OCI-LY1 (cell line): ENCODE measurements around the gene SLIT3.

Experiments
- H2AFZ ChIP-seq: fragments of 200-600 bp; sonication (generic), shearing (Covaris generic); 2 replicates; pipeline ENCODE4 v1.6.0; 2014; ENCODE audit warnings: antibody characterized with exemption, mild to moderate bottlenecking, low read length
- H3F3A ChIP-seq: fragments of 200-600 bp; sonication (generic), shearing (Covaris generic); 2 replicates; pipeline ENCODE4 v1.6.0; 2014; ENCODE audit warnings: mild to moderate bottlenecking, antibody characterized with exemption, low read length, moderate library complexity; ENCODE audit not compliant: insufficient read depth
- H3K27ac ChIP-seq: fragments of 200-600 bp; sonication (generic); 2 replicates; pipeline ENCODE4 v1.5.1; 2014; ENCODE audit warnings: low read length, mixed run types, mild to moderate bottlenecking, low read depth; ENCODE audit not compliant: poor library complexity, severe bottlenecking
- H3K27me3 ChIP-seq: fragments of 200-600 bp; sonication (generic); 2 replicates; pipeline ENCODE4 v1.6.0; 2014; ENCODE audit warnings: antibody characterized with exemption, mild to moderate bottlenecking, low read length, moderate library complexity; ENCODE audit not compliant: insufficient read depth
- H3K36me3 ChIP-seq: fragments of 200-600 bp; sonication (generic); 2 replicates; pipeline ENCODE4 v1.6.1; 2014; ENCODE audit warnings: mild to moderate bottlenecking, antibody characterized with exemption, low read length, moderate library complexity, mixed read lengths; ENCODE audit not compliant: insufficient read depth
- H3K4me1 ChIP-seq: fragments of 200-600 bp; sonication (generic); 2 replicates; pipeline ENCODE4 v1.5.1; 2014; ENCODE audit warnings: mild to moderate bottlenecking, low read length, moderate library complexity; ENCODE audit not compliant: insufficient read depth, severe bottlenecking
- H3K4me2 ChIP-seq: fragments of 200-600 bp; sonication (generic), shearing (Covaris generic); 2 replicates; pipeline ENCODE4 v1.6.1; 2014; ENCODE audit warnings: low read length
- H3K4me3 ChIP-seq: fragments of 200-600 bp; sonication (generic); 2 replicates; pipeline ENCODE4 v1.5.1; 2014; ENCODE audit warnings: low read length, low read depth, mild to moderate bottlenecking, mixed read lengths; ENCODE audit not compliant: poor library complexity, severe bottlenecking
- H3K79me2 ChIP-seq: fragments of 200-600 bp; shearing (Covaris generic); 2 replicates; pipeline ENCODE4 v1.6.1; 2016; ENCODE audit warnings: mixed run types, low read length, mixed read lengths; ENCODE audit not compliant: insufficient read depth
- H3K9ac ChIP-seq: fragments of 200-600 bp; sonication (generic), shearing (Covaris generic); 2 replicates; pipeline ENCODE4 v1.6.1; 2014; ENCODE audit warnings: mild to moderate bottlenecking, low read length, mixed read lengths
- H3K9me2 ChIP-seq: fragments of 200-600 bp; sonication (generic), shearing (Covaris generic); 2 replicates; pipeline ENCODE4 v1.6.1; 2014; ENCODE audit warnings: low read depth, mild to moderate bottlenecking, low read length, mixed read lengths
- H3K9me3 ChIP-seq: fragments of 200-600 bp; shearing (Covaris generic); 2 replicates; pipeline ENCODE4 v1.6.1; 2014; ENCODE audit warnings: low read length, mixed read lengths
- H4K20me1 ChIP-seq: fragments of 200-600 bp; sonication (generic), shearing (Covaris generic); 2 replicates; pipeline ENCODE4 v1.6.0; 2016; ENCODE audit warnings: mild to moderate bottlenecking, low read length; ENCODE audit not compliant: insufficient read depth
- EZH2 ChIP-seq: fragments of 200-600 bp; sonication (generic), shearing (Covaris generic); IDR thresholded peaks from 2 replicates; pipeline ENCODE4 v1.8.0; 2017; ENCODE audit warnings: borderline replicate concordance, mixed run types, mild to moderate bottlenecking, antibody characterized with exemption, low read length, moderate library complexity, mixed read lengths
- TF ChIP-seq, protein P1 (sequence below): fragments of 200-600 bp; sonication (generic), shearing (Covaris generic); IDR thresholded peaks from 2 replicates; pipeline ENCODE4 v1.5.1; 2017; ENCODE audit warnings: mild to moderate bottlenecking, antibody characterized with exemption, low read length, moderate library complexity, mixed read lengths

SLIT3 gene

GRCh38 chr5:169176709-169177694, 123.9 kb downstream of the SLIT3 start:
- Histone ChIP-seq H3K4me1 (no peaks in the 10 kb centered on the region), H3K27ac (no peak overlapping the region), H3K27me3 (no peaks in the 10 kb centered on the region), H3K36me3 (no peaks in the 10 kb centered on the region), H3K4me2 (no peak overlapping the region), H3K4me3 (no peak overlapping the region), H3K9me2 (no peaks in the 10 kb centered on the region), H3K9me3 (no peaks in the 10 kb centered on the region), H3K9ac (no peak overlapping the region), H4K20me1 (no peaks in the 10 kb centered on the region), H2AFZ (no peak overlapping the region), H3F3A (no peaks in the 10 kb centered on the region), H3K79me2 (no peaks in the 10 kb centered on the region)
- TF ChIP-seq, protein P1, sequence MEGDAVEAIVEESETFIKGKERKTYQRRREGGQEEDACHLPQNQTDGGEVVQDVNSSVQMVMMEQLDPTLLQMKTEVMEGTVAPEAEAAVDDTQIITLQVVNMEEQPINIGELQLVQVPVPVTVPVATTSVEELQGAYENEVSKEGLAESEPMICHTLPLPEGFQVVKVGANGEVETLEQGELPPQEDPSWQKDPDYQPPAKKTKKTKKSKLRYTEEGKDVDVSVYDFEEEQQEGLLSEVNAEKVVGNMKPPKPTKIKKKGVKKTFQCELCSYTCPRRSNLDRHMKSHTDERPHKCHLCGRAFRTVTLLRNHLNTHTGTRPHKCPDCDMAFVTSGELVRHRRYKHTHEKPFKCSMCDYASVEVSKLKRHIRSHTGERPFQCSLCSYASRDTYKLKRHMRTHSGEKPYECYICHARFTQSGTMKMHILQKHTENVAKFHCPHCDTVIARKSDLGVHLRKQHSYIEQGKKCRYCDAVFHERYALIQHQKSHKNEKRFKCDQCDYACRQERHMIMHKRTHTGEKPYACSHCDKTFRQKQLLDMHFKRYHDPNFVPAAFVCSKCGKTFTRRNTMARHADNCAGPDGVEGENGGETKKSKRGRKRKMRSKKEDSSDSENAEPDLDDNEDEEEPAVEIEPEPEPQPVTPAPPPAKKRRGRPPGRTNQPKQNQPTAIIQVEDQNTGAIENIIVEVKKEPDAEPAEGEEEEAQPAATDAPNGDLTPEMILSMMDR = no peak
- TF ChIP-seq EZH2 = no peak

- H3K9me2 ChIP-seq = no peaks in the 10 kb centered on the region
- no peaks in the 10 kb centered on the region for H3K9me3 ChIP-seq
- no peak for TF ChIP-seq EZH2
- TF ChIP-seq, protein P1 = no peak
- no peaks in the 10 kb centered on the region for H4K20me1 ChIP-seq
- H3K36me3 ChIP-seq = no peaks in the 10 kb centered on the region
- no peaks in the 10 kb centered on the region for H3F3A ChIP-seq
- H2AFZ ChIP-seq = no peak overlapping the region
- no peak overlapping the region for H3K27ac ChIP-seq
- H3K4me2 ChIP-seq = no peak overlapping the region
- no peaks in the 10 kb centered on the region for H3K27me3 ChIP-seq
- H3K4me1 ChIP-seq = no peaks in the 10 kb centered on the region
- H3K79me2 ChIP-seq = no peaks in the 10 kb centered on the region
- no peak overlapping the region for H3K9ac ChIP-seq
- no peak overlapping the region for H3K4me3 ChIP-seq
Measured at GRCh38 chr5:169175733-169176132, 125.2 kb downstream of the SLIT3 start.

- H3K4me1 ChIP-seq = no peaks in the 10 kb centered on the region
- no peak for TF ChIP-seq EZH2
- TF ChIP-seq, protein P1 = no peak
Measured at GRCh38 chr5:169174923-169175322, 126.0 kb downstream of the SLIT3 start.

More at GRCh38 chr5:169174923-169175322, 126.0 kb downstream of the SLIT3 start:
- Histone ChIP-seq H3K9ac (no peak overlapping the region), H3K4me3 (no peak overlapping the region), H3K27me3 (no peaks in the 10 kb centered on the region), H3K9me3 (no peaks in the 10 kb centered on the region), H3K36me3 (no peaks in the 10 kb centered on the region), H4K20me1 (no peaks in the 10 kb centered on the region), H3K79me2 (no peaks in the 10 kb centered on the region), H3K27ac (no peak overlapping the region), H3K9me2 (no peaks in the 10 kb centered on the region), H3K4me2 (no peak overlapping the region), H2AFZ (no peak overlapping the region), H3F3A (no peaks in the 10 kb centered on the region)
